ENCODE data around the gene PRRT2. TPM values are rescaled to one million over a fixed set of nuclear protein-coding genes. Genes with fewer than 3 reads are reported as not detected.

PRRT2 gene
- total RNA-seq, 2 donors from 2014 or later = 8.2 to 15.7 TPM

DNA sequence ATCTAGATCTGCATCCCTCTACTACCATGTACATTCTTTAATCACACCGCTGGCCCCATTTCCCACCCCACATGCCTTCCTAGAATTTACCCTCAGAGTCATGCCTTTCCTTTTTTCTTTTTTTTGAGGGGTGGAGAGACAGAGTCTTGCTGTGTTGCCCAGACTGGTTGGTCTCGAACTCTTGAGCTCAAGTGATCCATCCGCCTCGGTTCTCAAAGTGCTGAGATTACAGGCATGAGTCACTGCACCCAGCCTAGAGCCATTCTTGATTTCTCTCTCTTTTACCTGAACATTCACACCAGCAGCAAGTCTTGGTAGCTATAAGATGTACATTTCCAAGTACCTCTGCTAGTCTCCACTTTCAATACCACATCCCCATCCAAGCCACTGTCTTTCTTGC lies 6.1 kb downstream of the PRRT2 start:
- Mint-ChIP-seq H3K4me3 (peak overlapping the region; percentile 37), H3K27ac (peak overlapping the region; percentile 27), H3K4me1 (peaks cover 38% of the 10 kb centered on the region), H3K36me3 (ENCODE audit: low read depth) (peaks cover 28% of the 10 kb centered on the region), H3K27me3 (ENCODE audit: insufficient read depth) (peaks cover 7% of the 10 kb centered on the region), H3K9me3 (no peaks in the 10 kb centered on the region)
- H3K4me1 ChIP-seq (ENCODE audit: control insufficient read depth, insufficient read depth, low read length) = peaks cover 5% of the 10 kb centered on the region
- no peaks in the 10 kb centered on the region for H3K27me3 ChIP-seq (ENCODE audit: control insufficient read depth, insufficient read depth, low read length, poor library complexity, severe bottlenecking)
- no peaks in the 10 kb centered on the region for H3K9me3 ChIP-seq (ENCODE audit: control insufficient read depth, low read length)
- peak overlapping the region; percentile 17 for H3K4me3 ChIP-seq (ENCODE audit: low read length)
- H3K27ac ChIP-seq (ENCODE audit: low read depth, low read length) = no peak overlapping the region
- TF ChIP-seq, protein P1, sequence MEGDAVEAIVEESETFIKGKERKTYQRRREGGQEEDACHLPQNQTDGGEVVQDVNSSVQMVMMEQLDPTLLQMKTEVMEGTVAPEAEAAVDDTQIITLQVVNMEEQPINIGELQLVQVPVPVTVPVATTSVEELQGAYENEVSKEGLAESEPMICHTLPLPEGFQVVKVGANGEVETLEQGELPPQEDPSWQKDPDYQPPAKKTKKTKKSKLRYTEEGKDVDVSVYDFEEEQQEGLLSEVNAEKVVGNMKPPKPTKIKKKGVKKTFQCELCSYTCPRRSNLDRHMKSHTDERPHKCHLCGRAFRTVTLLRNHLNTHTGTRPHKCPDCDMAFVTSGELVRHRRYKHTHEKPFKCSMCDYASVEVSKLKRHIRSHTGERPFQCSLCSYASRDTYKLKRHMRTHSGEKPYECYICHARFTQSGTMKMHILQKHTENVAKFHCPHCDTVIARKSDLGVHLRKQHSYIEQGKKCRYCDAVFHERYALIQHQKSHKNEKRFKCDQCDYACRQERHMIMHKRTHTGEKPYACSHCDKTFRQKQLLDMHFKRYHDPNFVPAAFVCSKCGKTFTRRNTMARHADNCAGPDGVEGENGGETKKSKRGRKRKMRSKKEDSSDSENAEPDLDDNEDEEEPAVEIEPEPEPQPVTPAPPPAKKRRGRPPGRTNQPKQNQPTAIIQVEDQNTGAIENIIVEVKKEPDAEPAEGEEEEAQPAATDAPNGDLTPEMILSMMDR (conservative IDR thresholded peaks at IDR 0.05) = no peak
- WGBS, 2 experiments (ENCODE audit: insufficient coverage in 1 of 2, insufficient read length in 1 of 2) = 82 to 95% methylated on average over 4 of the region's 4 CpGs
- no peak overlapping the region for H3K9ac ChIP-seq (ENCODE audit: extremely low read depth, low read length, poor library complexity, severe bottlenecking)
- DNase-seq = no peak
- peaks cover 30% of the 10 kb centered on the region for H3K36me3 ChIP-seq (ENCODE audit: control insufficient read depth, insufficient read depth, low read length)

DNA sequence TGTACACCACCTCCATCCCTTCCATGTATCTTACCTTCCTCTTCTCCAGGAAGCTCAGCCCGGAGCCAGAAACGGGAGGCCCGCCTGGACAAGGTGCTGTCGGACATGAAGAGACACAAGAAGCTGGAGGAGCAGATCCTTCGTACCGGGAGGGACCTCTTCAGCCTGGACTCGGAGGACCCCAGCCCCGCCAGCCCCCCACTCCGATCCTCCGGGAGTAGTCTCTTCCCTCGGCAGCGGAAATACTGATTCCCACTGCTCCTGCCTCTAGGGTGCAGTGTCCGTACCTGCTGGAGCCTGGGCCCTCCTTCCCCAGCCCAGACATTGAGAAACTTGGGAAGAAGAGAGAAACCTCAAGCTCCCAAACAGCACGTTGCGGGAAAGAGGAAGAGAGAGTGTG lies 7.5 kb downstream of the PRRT2 start:
- Mint-ChIP-seq H3K4me1 (peaks cover 31% of the 10 kb centered on the region), H3K27me3 (ENCODE audit: insufficient read depth) (no peaks in the 10 kb centered on the region), H3K27ac (peak overlapping the region; percentile 56), H3K36me3 (ENCODE audit: low read depth) (peaks cover 28% of the 10 kb centered on the region), H3K9me3 (no peaks in the 10 kb centered on the region), H3K4me3 (no peak overlapping the region)
- no peak overlapping the region for H3K27ac ChIP-seq (ENCODE audit: low read depth, low read length)
- H3K4me3 ChIP-seq (ENCODE audit: low read length) = no peak overlapping the region
- no peaks in the 10 kb centered on the region for H3K27me3 ChIP-seq (ENCODE audit: control insufficient read depth, insufficient read depth, low read length, poor library complexity, severe bottlenecking)
- peaks cover 30% of the 10 kb centered on the region for H3K36me3 ChIP-seq (ENCODE audit: control insufficient read depth, insufficient read depth, low read length)
- H3K4me1 ChIP-seq (ENCODE audit: control insufficient read depth, insufficient read depth, low read length) = peaks cover 2% of the 10 kb centered on the region
- H3K9ac ChIP-seq (ENCODE audit: extremely low read depth, low read length, poor library complexity, severe bottlenecking) = no peak overlapping the region
- DNase-seq = no peak
- TF ChIP-seq, protein P1 (conservative IDR thresholded peaks at IDR 0.05) = peak; percentile 62
- no peaks in the 10 kb centered on the region for H3K9me3 ChIP-seq (ENCODE audit: control insufficient read depth, low read length)
- 90 to 92% methylated on average over 8 to 15 of the region's 15 CpGs for WGBS, 2 experiments (ENCODE audit: insufficient coverage in 1 of 2, insufficient read length in 1 of 2)

GRCh38 chr16:29820271-29820701 lies 8.3 kb downstream of the PRRT2 start, which contains the start of gene MVP:
MVP (plus strand) TSS chr16:29820462; CDS start chr16:29830550, 10,088 bp downstream.
- H3K36me3 Mint-ChIP-seq (ENCODE audit: low read depth) = peaks cover 28% of the 10 kb centered on the region
- H3K36me3 ChIP-seq (ENCODE audit: control insufficient read depth, insufficient read depth, low read length) = peaks cover 30% of the 10 kb centered on the region
- no peak for DNase-seq
- TF ChIP-seq, protein P1 (conservative IDR thresholded peaks at IDR 0.05) = no peak
- WGBS, 2 experiments (ENCODE audit: insufficient coverage in 1 of 2, insufficient read length in 1 of 2) = 70 to 71% methylated on average over 2 to 4 of the region's 4 CpGs
- H3K27me3 ChIP-seq (ENCODE audit: control insufficient read depth, insufficient read depth, low read length, poor library complexity, severe bottlenecking) = no peaks in the 10 kb centered on the region
- H3K4me3 ChIP-seq (ENCODE audit: low read length) = no peak within 1 kb of the TSS
- no peaks in the 10 kb centered on the region for H3K4me1 ChIP-seq (ENCODE audit: control insufficient read depth, insufficient read depth, low read length)
- H3K27me3 Mint-ChIP-seq (ENCODE audit: insufficient read depth) = no peaks in the 10 kb centered on the region
- H3K27ac ChIP-seq (ENCODE audit: low read depth, low read length) = no peak within 1 kb of the TSS
- H3K9me3 Mint-ChIP-seq = no peaks in the 10 kb centered on the region
- H3K27ac Mint-ChIP-seq = peak within 1 kb of the TSS; percentile 56
- no peak within 1 kb of the TSS for H3K9ac ChIP-seq (ENCODE audit: extremely low read depth, low read length, poor library complexity, severe bottlenecking)
- peaks cover 28% of the 10 kb centered on the region for H3K4me1 Mint-ChIP-seq
- H3K4me3 Mint-ChIP-seq = no peak within 1 kb of the TSS
- H3K9me3 ChIP-seq (ENCODE audit: control insufficient read depth, low read length) = no peaks in the 10 kb centered on the region

Data from endodermal cell (in vitro differentiated cells).